ENCODE data around the gene THTPA. TPM values are rescaled to one million over a fixed set of nuclear protein-coding genes. Genes with fewer than 3 reads are reported as not detected.
"Not testable (repeated sequence)": the region's sequence is repeated elsewhere in the genome, so short reads cannot be mapped to it uniquely, and the experiment has no call there.

The THTPA gene
- total RNA-seq, 1 donor from 2014 or later = 4.5 TPM

DNA sequence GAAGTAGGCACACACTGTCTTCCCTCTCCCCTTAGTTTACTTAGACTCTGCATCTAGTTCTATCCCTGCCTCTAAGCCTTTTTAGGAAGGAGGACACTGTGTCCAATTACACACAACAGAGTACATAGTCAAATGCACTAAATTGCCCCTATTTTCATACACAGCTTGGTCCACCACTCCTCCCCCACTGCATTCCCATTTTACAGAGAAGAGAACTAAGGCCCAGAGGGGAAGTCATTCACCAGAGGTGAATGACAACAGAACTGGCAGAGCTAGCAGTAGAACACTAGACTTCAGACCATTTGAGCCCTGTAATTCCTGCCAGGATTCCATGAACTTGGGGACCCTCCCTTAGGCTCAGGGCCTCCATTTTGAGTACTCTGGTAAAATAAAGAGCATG is 23.7 kb downstream of the THTPA start:
- TF ChIP-seq, protein P1, sequence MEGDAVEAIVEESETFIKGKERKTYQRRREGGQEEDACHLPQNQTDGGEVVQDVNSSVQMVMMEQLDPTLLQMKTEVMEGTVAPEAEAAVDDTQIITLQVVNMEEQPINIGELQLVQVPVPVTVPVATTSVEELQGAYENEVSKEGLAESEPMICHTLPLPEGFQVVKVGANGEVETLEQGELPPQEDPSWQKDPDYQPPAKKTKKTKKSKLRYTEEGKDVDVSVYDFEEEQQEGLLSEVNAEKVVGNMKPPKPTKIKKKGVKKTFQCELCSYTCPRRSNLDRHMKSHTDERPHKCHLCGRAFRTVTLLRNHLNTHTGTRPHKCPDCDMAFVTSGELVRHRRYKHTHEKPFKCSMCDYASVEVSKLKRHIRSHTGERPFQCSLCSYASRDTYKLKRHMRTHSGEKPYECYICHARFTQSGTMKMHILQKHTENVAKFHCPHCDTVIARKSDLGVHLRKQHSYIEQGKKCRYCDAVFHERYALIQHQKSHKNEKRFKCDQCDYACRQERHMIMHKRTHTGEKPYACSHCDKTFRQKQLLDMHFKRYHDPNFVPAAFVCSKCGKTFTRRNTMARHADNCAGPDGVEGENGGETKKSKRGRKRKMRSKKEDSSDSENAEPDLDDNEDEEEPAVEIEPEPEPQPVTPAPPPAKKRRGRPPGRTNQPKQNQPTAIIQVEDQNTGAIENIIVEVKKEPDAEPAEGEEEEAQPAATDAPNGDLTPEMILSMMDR (IDR thresholded peaks at IDR 0.05; ENCODE audit: insufficient read depth, low read length, severe bottlenecking) = no peak
- no peak overlapping the region for H3K4me3 ChIP-seq (ENCODE audit: low read depth, low read length)
- FAIRE-seq = no peak
- DNase-seq (ENCODE audit: low read depth) = no peak
- H3K27me3 ChIP-seq (ENCODE audit: control insufficient read depth, insufficient read depth, low read length) = peaks cover 29% of the 10 kb centered on the region
- H3K36me3 ChIP-seq (ENCODE audit: control insufficient read depth, insufficient read depth, low read length) = no peaks in the 10 kb centered on the region

DNA sequence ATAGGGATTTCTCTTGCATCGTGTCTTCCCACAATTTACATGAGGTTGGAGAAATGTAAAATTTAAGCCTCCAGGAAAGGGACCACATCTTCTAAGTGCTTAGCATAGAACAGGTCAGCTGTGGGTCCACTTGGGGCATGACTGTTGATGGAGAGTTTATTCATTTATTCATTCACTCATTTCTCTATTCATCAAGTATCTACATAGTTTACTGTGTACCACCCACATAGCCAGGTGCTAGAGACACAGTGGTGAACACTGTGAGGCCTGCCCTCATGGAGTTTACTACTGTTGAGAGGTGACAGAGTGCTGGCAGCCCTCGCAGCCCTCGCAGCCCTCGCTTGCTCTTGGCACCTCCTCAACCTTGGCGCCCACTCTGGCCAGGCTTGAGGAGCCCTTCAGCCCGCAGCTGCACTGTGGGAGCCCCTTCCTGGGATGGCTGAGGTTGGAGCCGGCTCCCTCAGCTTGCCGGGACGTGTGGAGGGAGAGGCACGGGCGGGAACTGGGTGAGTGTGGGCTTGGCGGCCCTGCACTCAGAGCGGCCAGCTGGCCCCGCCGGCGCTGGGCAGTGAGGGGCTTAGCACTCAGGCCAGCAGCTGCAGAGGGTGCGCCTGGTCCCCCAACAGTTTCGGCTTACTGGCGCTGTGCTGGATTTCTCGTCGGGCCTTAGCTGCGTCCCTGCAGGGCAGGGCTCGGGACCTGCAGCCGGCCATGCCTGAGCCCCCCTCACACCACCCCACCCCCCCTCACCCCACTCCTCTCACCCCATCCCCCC is 24.3 kb downstream of the THTPA start:
- no peak for FAIRE-seq
- Histone ChIP-seq H3K27me3 (ENCODE audit: control insufficient read depth, insufficient read depth, low read length) (peaks cover 27% of the 10 kb centered on the region), H3K4me3 (ENCODE audit: low read depth, low read length) (no peak overlapping the region), H3K36me3 (ENCODE audit: control insufficient read depth, insufficient read depth, low read length) (no peaks in the 10 kb centered on the region)
- TF ChIP-seq, protein P1 (IDR thresholded peaks at IDR 0.05; ENCODE audit: insufficient read depth, low read length, severe bottlenecking) = no peak
- DNase-seq (ENCODE audit: low read depth) = no peak

DNA sequence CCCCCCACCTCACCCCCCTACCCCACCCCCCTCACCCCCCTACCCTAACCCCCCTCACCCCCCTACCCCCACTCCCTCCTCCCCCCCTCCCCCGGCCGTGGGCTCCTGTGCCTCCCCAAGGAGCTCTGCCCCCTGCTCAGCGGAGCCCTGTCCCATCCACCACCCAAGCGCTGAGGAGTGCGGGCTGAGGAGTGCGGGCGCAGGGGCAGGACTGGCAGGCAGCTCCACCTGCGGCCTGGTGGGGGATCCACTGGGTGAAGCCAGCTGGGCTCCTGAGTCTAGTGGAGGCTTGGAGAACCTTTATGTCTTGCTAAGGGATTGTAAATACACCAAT is 24.8 kb downstream of the THTPA start:
- no peak for DNase-seq (ENCODE audit: low read depth)
- Histone ChIP-seq H3K4me3 (ENCODE audit: low read depth, low read length) (no peak overlapping the region), H3K36me3 (ENCODE audit: control insufficient read depth, insufficient read depth, low read length) (no peaks in the 10 kb centered on the region), H3K27me3 (ENCODE audit: control insufficient read depth, insufficient read depth, low read length) (peaks cover 25% of the 10 kb centered on the region)
- TF ChIP-seq, protein P1 (IDR thresholded peaks at IDR 0.05; ENCODE audit: insufficient read depth, low read length, severe bottlenecking) = no peak
- no peak for FAIRE-seq

DNA sequence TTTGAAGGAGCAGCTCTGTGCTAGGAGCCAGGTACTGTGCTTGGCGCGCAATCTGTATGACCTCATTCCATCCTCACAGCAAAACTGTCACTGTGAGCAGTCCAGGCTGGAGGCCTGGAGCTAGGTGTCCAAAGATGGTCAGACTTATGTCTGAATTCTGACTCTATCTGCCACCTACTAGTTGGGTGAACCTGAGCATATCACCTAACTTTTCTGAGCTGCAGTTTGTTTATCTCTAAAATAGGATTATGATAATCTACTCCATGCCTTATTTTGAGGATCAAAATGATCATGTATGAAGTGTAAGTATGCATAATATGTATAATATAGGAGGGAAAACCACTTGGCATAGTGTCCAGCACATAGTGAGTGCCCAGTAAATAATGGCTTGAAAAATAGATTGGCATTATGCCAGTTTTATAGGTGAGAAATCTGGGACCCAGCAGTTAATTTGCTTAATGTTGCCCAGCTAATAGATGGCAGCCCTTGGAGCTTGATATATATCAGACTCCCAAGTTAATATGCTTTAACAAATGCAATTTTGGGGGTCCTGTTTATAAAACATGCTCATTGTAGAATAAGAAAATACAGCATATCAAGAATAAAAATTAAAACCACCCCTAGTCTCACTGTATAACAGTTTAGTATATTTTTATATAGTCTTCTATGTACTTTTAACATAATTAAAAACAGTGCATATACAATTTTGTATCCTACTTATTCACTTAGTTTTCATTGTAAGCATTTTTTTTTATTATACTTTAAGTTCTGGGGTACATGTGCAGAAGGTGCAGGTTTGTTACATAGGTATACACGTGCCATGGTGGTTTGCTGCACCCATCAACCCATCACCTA is 27.1 kb downstream of the THTPA start:
- Histone ChIP-seq H3K27me3 (ENCODE audit: control insufficient read depth, insufficient read depth, low read length) (peaks cover 9% of the 10 kb centered on the region), H3K36me3 (ENCODE audit: control insufficient read depth, insufficient read depth, low read length) (no peaks in the 10 kb centered on the region), H3K4me3 (ENCODE audit: low read depth, low read length) (no peak overlapping the region)
- DNase-seq (ENCODE audit: low read depth) (no peak), FAIRE-seq (no peak)
- TF ChIP-seq, protein P1 (IDR thresholded peaks at IDR 0.05; ENCODE audit: insufficient read depth, low read length, severe bottlenecking) = no peak

DNA sequence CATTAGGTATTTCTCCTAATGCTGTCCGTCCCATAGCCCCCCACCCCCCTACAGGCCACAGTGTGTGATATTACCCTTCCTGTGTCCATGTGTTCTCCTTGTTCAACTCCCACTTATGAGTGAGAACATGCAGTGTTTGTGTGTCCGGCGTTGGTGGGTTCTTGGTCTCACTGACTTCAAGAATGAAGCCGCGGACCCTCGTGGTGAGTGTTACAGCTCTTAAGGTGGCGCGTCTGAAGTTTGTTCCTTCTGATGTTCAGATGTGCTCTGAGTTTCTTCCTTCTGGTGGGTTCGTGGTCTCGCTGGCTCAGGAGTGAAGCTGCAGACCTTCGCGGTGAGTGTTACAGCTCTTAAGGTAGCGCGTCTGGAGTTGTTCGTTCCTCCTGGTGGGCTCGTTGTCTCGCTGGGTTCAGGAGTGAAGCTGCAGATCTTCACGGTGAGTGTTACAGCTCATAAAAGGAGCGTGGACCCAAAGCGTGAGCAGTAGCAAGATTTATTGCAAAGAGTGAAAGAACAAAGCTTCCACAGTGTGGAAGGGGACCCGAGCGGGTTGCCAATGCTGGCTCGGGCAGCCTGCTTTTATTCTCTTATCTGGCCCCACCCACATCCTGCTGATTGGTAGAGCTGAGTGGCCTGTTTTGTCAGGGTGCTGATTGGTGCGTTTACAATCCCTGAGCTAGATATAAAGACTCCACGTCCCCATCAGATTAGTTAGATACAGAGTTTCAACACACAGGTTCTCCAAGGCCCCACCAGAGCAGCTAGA is 27.9 kb downstream of the THTPA start:
- H3K27me3 ChIP-seq (ENCODE audit: control insufficient read depth, insufficient read depth, low read length); DNase-seq (ENCODE audit: low read depth); FAIRE-seq; H3K36me3 ChIP-seq (ENCODE audit: control insufficient read depth, insufficient read depth, low read length); H3K4me3 ChIP-seq (ENCODE audit: low read depth, low read length): not testable (repeated sequence)

DNA sequence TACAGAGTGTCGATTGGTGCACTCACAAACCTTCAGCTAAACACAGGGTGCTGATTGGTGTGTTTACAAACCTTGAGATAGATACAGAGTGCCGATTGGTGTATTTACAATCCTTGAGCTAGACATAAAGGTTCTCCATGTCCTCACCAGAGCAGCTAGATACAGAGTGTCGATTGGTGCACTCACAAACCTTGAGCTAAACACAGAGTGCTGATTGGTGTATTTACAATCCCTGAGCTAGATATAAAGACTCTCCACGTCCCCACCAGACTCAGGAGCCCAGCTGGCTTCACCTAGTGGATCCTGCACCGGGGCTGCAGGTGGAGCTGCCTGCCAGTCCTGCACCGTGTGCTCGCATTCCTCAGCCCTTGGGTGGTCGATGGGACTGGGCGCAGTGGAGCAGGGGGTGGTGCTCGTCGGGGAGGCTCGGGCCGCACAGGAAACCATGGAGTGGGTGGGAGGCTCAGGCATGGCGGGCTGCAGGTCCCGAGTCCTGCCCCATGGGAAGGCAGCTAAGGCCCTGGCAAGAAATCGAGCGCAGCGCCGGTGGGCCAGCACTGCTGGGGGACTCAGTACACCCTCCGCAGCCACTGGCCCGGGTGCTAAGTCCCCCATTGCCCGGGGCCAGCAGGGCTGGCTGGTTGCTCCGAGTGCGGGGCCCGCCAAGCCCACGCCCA is 28.6 kb downstream of the THTPA start:
- H3K27me3 ChIP-seq (ENCODE audit: control insufficient read depth, insufficient read depth, low read length); FAIRE-seq; H3K4me3 ChIP-seq (ENCODE audit: low read depth, low read length); H3K36me3 ChIP-seq (ENCODE audit: control insufficient read depth, insufficient read depth, low read length); DNase-seq (ENCODE audit: low read depth): not testable (repeated sequence)
